ENCODE measurements around the gene SSC5D.

Gene SSC5D

DNA sequence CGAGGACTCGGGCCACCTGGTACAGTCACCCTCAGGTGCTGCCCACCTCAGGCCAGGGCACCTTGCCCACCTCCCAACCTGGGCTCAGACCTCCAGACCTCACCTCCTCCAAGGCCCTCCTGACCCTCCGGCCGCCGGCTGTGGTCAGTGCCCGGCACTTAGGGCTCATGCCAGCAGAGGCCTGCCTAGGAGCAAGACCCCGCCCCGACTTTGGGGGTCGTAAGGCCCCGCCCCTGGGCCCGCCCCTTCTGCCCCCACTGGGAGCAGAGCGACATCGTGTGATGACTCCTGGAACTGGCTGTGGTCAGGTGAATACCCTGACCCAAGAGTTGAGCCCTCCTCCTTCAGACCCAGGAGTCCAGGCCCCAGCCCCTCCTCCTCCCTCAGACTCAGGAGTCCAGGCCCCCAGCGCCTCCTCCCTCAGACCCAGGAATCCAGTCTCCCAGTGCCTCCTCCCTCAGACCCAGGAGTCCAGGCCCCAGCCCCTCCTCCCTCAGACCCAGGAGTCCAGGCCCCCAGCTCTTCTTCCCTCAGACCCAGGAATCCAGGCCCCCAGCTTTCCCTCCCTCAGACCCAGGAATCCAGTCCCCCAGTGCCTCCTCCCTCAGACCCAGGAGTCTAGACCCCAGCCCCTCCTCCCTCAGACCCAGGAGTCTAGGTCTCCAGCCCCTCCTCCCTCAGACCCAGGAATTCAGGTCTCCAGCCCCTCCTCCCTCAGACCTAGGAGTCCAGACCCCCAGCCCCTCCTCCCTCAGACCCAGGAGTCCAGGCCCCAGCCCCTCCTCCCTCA is 48.9 kb downstream of the SSC5D start, which contains the start of gene SBK2:
Gene SBK2 (minus strand): TSS at position 183 of the 790 bp plus-strand sequence. CDS start 839 bp downstream, outside the sequence.
- no peak for DNase-seq (ENCODE audit: low read depth)

DNA sequence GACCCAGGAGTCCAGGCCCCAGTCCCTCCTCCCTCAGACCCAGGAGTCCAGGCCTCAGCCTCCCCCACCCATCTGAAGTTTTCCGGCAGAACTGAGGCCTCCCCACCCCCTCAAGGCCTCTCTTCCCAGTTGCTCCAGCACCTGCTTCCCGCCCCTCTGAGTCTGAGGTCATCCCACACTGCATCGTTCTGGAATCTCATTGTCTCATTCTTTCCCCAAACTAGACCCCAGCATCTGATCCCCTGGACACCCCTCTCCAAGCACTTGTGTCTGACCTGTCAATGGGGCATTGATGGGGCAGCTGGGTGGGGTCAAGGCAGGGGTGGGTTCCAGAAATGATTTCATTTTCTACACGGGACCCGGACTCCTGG is 49.5 kb downstream of the SSC5D start:
- no peak for DNase-seq (ENCODE audit: low read depth)

DNA sequence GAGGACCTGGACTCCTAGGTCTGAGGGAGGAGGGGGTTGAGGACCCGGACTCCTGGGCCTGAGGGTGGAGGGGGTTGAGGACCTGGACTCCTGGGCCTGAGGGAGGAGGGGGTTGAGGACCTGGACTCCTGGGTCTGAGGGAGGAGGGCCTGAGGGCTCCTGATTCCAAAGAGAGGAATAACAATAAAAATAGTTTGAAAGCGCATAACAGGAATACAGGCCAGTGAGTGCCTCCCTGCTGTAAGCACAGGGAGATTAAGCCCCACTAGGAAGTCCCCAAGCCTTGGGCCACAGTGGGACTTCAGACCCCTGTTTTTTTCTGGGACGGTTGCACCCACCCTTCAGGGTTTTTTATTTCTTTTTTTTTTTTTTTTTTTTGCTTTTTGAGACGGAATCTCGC is 49.9 kb downstream of the SSC5D start:
- no peak for DNase-seq (ENCODE audit: low read depth)

DNA sequence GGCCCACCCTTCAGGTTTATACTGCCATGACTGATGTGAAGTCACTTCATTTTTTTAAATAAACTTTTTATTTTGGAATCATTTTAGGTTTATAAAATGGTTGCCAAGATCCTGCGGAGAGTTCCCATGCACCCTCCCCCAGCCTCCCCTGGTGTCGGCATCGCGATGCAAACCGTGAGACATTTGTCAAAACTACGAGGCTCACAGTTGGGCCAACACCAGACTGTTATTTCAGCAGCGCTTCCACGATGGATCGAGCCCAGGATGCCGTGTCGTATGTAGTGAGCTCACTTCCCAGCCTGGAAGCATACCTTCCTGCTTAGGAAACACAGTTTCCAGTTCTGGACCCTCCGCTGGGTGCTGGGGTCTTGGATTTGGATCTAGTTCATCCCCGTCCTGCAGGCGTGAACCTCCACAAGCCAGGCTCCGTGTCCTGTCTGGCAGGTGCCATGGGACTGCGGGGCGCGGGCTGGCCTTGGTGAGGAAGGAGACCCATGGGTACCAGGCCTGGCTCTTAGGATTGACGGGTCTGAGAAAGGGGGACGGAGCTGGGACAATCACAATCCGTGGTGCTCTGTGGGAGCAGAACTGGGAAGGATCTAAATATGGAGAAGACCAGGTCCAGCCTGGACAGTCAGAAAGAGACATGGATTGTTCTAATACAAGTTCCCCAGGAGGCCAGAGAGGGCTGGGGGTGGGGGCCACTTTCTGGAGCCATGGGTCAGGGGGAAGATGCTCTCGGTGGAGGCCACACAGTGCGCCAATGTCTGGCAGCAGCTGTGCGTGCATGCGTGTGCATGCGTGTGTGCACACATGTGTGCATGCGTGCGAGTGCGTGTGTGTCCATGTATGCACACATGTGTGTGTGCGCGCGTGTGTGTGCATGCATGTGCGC is 51.1 kb downstream of the SSC5D start:
- DNase-seq (ENCODE audit: low read depth), result no peak

DNA sequence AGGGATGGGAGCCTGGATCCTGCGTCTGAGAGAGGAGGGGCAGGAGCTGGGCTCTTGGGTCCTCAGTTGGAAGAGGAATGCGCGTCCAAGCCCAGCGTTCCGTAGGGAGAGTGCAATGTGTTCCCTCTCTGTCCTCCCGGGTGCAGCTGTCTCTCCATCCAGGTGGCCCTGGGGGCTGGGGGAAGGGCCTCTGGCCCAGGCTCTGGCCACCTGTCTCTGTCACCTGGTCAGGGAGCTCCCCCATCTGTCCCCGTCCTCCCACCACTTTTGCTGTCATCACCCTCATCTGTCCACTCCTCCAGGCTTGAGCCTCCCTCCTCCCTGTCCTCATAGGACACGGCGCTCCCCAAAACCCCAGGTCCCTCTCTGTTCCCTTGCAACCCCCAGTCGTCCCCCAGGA is 52.4 kb downstream of the SSC5D start:
- no peak for DNase-seq (ENCODE audit: low read depth)

DNA sequence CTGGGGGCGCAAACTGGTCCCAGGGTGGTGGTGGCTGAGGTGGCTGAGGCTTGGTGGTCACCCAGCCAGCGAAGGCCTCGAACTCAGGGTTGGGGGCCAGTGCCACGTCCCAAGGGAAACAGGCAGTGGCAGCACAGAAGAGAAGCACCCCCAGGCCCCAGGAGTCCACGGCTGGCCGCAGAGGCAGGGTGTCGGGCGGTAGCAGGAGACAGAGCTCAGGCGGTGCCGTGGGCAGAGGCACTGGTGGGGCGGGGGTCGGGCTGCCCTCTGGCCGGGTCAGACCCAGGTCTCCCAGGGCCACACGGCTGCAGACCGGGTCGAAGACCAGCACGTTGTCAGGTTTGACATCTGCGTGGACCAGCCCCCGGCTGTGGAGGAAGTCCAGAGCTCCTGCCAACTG is 52.9 kb downstream of the SSC5D start:
- DNase-seq (ENCODE audit: low read depth), result no peak

DNA sequence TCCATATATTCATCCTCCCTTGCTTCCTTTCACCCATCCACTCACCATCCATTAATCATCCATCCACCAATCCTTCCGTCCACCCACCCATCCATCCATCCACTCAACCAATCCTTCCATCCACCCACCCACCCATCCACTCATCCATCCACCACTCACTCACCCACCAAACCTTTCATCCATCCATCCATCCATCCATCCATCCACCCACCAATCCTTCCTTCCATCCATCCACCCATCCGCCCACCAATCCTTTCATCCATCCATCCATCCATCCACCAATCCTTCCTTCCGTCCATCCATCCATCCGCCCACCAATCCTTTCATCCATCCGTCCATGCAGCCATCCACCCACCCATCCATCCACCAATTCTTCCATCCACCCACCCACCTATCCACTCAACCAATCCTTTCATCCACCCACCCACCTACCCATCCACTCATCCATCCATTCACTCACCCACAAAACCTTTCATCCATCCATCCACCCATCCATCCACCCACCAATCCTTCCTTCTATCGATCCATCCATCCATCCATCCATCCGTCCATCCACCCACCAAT is 54.1 kb downstream of the SSC5D start:
- DNase-seq (ENCODE audit: low read depth), result no peak

DNA sequence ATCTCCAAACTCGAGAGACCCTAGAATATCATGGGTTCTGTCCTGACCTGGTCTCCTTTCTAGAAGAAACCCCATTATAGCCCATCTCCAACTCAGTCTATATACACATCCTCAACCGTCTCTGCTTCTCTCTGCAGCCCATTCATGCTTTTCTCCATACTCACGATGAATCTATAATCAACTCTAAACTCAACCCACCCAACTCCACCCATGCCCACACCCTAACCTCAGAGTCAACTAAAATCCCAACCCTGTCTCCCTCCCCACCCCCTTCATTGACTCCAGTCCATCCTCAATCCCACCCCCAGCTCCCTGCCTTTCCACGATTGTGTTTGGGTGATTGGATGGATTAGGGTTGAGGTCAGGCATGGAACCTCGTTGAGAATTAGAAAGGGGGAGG is 55.3 kb downstream of the SSC5D start:
- DNase-seq (ENCODE audit: low read depth), result no peak

DNA sequence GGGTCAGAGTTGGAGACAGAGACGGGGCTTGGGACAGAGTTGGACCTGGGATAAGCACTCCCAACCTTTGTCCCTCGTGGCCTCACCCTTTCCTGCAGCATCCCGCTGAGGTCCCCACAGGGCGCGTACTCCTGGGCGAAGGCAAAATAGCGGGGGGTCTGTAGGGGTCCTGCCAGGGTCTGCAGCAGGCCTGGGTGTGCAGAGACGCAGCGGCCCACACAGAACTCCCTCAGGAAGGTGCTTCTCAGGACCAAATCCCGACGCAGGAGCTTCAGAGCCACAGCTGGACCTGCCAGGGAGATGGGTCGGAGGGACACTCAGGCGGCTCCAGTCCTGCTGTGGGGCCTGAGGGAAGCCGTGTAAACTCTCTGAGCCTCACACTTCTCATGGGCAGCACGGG is 55.8 kb downstream of the SSC5D start:
- no peak for DNase-seq (ENCODE audit: low read depth)

DNA sequence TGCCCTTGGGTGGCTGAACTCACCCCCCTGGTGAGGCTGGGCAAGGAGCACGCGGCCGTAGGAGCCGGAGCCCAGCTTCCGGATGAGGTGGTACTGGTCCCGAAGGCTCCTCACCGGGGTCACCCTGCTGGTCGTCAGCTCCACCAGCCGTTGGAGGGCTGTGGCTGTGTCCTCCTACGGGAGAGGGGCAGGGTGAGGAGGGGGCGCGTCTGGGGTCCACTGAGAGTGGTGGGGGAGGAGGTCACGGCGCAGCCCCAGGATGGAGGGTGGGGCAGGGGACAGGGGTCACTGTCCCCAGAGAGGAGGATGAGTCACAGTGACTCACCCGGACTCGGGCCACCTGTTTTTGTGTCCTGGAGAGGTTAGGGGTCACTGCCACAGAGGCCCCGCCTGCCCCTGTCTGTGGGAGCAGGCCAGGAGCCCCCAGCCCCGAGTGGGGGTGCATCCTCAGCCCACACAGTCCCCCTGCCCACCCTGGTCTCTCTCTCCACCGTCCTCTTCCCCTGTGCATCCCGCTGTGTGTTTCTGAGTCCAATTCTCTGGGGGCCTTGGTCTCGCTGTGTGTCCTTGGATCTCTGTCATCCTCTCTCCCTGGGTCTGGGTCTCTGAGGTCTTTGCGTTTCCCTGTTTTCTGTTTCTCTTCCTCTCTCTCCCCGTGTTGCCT is 56.7 kb downstream of the SSC5D start:
- no peak for DNase-seq (ENCODE audit: low read depth)

DNA sequence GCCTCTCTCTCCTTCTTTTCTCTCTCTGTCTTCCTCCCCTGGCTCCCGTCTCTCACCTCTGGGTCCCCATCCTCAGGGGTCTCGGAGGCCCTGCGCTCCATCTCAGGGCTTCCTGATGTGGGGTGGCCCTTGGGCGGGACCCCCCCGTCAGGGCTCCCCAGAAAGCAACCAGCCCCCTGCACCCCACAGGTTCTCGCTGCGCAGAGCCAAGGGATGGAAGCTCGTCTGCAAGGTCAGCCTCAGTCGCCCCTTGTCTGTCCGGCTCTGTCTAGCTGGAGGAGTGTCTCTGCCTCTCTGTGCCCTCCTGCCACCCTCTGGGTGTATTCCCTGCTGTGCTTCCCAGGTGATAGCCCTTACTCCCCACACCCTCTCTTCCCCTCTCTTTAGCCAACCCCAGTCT is 57.2 kb downstream of the SSC5D start, which contains the start of gene SBK3:
Gene SBK3 (minus strand): TSS at position 101 of the 400 bp plus-strand sequence. CDS start 0 bp downstream, at position 101.
- no peak for DNase-seq (ENCODE audit: low read depth)

DNA sequence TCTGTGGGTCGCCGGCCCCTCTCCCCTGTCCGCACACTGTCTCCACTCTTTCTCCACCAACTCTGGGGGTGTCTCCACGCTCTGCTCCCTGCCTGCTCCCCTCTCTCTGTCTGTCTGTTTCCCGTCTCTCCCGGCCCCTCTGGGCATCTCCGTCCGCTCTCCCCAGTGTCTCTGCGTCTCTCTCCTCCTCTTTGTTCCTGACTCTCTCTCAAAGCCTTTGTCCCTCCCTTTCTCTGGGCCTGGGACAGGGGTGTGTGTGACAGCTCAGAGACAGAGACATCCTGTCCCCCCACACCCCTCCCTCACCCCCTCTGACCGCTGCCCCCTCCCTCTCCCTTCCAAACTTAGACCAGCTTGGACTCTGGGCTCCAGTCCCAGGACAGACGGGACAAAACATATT is 57.8 kb downstream of the SSC5D start:
- DNase-seq (ENCODE audit: low read depth), result no peak

DNA sequence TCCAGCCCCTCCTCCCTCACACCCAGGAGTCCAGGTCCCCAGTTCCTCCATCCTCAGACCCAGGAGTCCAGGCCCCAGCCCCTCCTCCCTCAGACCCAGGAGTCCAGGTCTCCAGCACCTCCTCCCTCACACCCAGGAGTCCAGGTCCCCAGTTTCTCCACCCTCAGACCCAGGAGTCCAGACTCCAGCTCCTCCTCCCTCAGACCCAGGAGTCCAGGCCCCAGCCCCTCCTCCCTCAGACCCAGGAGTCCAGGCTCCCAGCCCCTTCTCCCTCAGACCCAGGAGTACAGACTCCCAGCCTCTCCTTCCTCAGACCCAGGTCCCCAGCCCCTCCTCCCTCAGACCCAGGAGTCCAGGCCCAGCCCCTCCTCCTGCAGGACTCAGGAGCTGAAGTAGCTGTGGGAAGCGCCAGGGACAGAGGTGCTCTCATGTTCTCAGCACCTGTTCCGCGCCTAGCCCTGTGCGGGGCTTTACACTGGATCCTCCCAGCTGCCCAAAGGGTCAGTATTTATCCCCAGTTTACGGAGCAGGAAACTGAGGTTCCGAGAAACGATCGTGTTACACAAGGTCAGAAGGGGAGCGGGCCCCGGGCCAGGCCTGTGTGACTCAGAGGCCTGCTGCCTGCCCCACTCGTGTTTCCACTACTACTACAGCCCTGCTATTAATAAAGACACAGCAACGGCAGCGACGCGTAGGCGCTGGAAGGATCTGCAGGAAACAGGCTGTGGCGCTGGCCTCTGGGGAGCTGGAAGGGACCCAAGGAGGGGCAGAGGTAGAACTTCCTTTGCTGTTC is 58.8 kb downstream of the SSC5D start:
- no peak for DNase-seq (ENCODE audit: low read depth)

DNA sequence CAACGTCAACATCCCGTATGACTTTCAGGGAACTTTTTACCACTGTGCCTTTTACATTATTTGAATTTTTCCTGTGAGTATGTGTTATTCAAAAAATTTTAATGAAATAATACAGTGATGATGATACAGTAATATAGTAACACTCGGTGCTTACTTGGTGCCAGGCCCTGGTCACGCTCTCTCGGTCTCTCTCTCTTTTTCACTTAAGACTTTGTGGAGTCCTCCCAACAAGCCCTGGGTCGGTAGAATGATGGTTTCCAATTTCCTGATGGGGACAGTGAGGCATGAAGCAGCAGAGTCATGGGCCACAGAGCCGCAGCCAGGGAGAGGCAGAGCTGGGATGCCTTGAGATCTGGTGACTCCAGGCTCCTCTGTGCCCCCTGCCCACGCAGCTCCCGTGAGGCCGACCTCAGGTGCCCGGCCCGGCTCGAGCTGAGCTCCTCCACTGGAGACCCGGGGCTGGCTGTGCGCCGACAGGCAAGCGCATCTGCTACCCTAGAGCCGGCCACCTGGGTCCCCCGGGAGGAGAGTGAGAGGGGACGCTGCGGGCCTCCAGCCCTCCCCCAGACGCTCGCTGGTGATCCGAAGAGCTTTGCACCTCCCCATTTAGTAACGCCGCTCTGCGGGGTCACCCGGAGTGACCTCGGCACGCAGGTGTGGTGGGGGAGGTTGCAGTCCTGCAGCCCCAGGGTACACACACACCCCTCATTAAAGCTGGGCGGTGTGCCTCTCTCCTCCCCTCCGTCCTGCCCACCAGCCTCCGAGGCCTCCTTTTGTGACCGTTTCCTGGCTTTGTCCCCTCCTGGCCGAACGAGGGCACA is 61.5 kb downstream of the SSC5D start:
- no peak for DNase-seq (ENCODE audit: low read depth)

DNA sequence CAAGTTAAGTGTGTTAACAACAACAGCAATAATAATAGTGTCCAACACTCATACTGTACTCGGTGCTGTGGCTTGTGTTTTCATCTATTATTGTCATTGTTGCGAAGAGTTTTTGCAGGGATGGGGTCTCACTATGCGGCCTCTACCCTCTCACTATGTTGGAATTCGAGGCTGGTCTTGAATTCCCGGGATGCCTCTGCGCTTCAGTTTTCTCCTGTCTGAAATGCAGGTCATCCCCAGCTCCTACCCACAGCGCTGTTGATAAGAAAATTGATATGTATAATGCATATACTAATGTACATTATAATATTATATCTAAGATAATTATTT is 62.0 kb downstream of the SSC5D start:
- no peak for DNase-seq (ENCODE audit: low read depth)

DNA sequence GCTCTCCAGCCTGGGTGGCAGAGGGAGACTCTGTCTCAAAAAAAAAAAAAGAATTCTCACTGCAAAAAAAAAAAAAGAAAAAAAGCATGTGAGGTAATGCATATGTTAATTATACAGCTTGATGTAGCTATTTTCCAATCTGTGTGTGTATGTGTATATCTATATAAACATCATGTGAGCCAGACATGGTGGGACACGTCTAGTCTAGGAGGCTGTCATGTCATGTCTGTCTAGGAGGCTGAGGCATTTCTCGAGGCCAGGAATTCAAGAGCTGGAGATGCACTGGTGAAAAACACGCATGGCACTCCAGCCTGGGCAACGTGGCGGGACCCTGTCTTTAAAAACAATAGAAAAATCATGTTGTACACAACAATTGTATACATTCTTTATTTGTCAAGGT is 64.0 kb downstream of the SSC5D start:
- DNase-seq (ENCODE audit: low read depth), result no peak

DNA sequence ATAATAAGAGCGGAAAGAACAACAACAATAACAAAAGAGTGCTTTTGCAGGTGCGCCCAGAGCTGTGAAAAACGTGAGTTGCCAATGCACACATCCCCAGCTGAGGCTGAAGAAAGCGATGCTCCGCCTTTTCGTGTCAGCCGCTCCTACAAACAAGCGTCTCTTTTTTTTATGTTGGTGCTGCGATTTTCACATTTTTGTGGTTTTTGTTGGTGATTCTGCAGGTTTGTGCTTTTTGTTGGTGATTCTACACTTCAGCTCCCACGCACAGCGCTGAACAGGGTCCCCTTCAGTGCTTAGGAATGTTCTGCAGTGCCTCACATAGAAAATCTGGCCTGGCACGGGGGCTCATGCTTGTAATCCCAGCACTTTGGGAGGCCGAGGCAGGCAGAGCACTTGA is 64.4 kb downstream of the SSC5D start:
- no peak for DNase-seq (ENCODE audit: low read depth)

DNA sequence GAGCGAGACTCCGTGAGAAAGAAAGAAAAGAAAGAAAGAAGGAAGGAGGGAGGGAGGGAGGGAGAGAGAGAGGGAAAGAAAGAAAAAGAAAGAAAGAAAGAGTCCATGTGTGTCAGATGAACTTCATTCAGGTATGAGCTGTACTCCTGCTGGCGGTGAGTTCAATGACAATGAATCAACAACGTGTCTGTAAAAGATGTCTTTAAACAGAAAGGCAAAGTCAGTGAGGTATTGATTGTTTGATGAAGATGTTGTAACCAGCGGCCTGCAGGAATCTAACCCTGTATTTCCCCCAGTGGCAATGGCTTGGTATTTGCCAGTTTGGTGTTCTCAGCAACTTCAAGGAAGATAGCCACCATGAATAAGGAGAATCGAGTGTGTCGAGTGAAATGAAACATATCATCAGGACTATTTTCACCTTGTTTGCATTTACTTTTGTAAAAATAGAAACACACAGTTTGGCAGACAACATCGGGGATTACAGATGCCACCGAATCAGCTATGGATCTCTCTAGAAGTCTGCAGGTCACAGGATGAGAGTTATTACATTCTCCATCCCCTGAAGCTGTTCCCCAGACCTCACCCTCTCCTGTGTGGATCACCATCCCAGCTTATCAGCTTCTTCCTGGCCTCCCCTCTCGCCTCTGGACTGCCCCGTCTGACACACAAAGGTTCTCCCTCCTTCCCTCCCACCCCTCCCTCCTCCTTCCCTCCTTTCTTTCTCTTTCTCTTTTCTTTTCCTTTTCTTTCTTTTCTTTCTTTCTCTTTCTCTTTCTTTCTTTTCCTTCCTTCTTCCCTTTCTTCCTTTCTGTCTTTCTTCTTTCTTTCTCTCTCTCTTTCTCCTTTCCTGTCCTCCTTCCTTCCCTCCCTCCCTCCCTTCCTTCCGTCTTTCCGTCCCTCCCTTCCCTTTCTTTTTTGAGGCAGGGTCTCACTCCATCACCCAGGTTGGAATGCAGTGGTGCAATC is 65.3 kb downstream of the SSC5D start:
- DNase-seq (ENCODE audit: low read depth), result no peak

DNA sequence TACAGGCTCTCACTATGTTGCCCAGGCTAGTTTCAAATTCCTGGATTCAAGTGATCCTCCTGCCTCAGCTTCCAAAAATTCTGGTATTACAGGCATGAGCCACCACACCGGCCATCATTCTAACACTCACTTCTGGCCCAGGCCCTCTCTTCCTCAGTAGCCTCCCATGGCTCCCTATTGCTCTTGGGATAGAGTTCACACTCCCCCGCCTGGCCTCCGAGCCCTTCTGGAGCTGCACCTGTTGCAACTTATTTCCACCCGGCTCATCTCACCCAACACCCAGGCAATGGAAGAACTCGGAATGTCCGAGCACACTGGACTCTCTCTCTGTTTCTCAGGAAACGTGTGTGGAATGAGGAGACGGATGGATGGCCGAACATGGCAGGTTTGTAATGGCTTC is 66.1 kb downstream of the SSC5D start:
- no peak for DNase-seq (ENCODE audit: low read depth)

DNA sequence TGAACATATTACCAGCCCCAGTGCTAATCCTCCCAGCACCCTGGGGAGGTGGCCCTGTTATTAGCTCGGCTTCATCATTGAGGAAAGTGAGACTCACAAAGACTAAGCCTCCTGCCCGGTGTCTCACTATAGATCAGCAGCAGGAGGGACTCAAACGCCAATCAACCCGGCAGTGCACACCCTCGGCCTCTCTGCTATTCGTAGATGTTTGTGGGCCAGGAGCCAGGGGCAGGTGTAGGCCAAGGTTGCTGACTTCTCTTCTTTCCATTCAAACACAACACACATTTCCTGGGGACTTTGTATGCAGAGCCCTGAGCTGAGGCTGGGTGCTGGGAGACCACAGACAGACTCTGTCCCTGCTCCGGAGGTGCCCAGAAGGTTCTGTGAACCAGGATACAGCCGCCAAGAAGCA is 66.5 kb downstream of the SSC5D start:
- no peak for DNase-seq (ENCODE audit: low read depth)
